Cardiac fibroblast (primary cell): ENCODE results near the gene PSAP.
A peak's percentile ranks its signal among the peaks of the same experiment; 100 is the strongest.

Experiments used
- DNase-seq, 2 donors: peaks; one replicate each; pipeline versions ENCODE4 v3.0.0 to v3.0.0-alpha.2; 2010; ENCODE audit warnings: low read depth in 2 of 2
- H3K4me3 ChIP-seq, 2 donors: replicated peaks in 1 of 2; 1 replicate in 1 of 2; 2 replicates in 1 of 2; pipeline ENCODE4 v1.5.1; 2011; ENCODE audit warnings: low read depth in 2 of 2, low read length in 2 of 2, mild to moderate bottlenecking in 2 of 2, moderate library complexity in 1 of 2
- TF ChIP-seq, protein P1 (sequence below): IDR thresholded peaks from one replicate; pipeline ENCODE4 v1.5.1; 2011; ENCODE audit warnings: low read depth, mild to moderate bottlenecking, low read length, inconsistent platforms

The PSAP gene

DNA sequence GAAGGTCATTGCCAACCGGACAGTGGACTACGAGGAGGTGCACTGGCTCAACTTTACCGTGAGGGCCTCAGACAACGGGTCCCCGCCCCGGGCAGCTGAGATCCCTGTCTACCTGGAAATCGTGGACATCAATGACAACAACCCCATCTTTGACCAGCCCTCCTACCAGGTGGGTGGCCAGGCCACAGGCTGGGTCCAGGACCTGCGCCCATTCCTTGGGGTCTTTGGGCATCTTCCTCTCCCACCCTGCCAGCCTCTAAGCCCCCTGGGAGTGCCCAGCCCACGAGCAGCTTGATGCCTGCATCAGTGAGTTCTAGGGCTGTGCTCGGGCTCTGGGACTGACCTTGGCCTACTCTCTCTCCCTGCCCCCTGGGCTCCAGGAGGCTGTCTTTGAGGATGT, 51.9 kb downstream of the PSAP start:
- no peak for DNase-seq
- TF ChIP-seq, protein P1, sequence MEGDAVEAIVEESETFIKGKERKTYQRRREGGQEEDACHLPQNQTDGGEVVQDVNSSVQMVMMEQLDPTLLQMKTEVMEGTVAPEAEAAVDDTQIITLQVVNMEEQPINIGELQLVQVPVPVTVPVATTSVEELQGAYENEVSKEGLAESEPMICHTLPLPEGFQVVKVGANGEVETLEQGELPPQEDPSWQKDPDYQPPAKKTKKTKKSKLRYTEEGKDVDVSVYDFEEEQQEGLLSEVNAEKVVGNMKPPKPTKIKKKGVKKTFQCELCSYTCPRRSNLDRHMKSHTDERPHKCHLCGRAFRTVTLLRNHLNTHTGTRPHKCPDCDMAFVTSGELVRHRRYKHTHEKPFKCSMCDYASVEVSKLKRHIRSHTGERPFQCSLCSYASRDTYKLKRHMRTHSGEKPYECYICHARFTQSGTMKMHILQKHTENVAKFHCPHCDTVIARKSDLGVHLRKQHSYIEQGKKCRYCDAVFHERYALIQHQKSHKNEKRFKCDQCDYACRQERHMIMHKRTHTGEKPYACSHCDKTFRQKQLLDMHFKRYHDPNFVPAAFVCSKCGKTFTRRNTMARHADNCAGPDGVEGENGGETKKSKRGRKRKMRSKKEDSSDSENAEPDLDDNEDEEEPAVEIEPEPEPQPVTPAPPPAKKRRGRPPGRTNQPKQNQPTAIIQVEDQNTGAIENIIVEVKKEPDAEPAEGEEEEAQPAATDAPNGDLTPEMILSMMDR = no peak

DNA sequence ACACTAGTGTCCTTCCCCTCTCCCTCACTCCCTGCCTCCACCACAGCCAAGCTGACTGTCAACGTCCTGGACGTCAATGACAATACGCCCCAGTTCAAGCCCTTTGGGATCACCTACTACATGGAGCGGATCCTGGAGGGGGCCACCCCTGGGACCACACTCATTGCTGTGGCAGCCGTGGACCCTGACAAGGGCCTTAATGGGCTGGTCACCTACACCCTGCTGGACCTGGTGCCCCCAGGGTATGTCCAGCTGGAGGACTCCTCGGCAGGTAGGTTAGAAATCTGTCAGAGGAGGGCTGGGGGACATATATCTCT, 52.8 kb downstream of the PSAP start:
- TF ChIP-seq, protein P1 = no peak
- no peak for DNase-seq
- H3K4me3 ChIP-seq = no peak overlapping the region

More for the DNA sequence above, 51.9 kb downstream of the PSAP start:
- H3K4me3 ChIP-seq = no peak overlapping the region

DNA sequence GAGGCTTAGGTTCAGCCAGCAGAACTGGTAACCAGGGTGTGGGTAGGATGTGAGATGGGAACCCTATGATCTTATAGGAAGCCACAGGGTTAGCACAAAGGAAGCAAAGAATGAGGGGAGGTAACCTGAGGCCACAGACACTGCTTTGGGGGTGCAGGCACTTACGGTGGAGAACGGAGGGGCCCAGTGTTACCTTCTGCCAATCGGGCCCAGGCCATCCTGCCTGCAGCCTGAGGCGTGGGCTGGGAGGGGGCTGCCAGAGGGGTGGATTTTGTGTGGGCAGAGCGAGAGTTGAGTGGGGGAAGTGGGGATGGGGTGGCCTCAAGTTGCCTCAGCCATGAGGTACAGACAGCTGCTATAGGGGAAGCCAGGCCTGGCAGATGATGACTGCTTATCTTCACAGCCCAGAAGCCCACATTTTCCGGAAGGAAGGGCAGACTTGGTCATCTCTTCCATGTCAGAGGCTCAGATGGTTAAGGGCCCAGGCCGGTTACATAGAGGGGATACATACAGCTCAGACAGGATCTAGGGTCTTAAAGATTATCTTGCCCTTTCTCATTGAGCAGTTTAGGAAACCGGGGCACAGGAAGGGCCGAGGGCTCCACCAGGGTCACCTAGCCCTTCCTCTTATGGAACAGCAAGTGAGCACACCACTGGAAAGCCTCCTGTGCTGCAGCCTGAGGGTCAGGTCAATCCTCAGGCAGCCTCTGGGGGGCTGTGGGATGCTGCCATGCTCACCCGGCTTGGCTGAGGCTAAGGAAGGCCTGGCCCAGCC, 53.3 kb downstream of the PSAP start:
- no peak for DNase-seq
- TF ChIP-seq, protein P1 = no peak
- H3K4me3 ChIP-seq = no peak overlapping the region

DNA sequence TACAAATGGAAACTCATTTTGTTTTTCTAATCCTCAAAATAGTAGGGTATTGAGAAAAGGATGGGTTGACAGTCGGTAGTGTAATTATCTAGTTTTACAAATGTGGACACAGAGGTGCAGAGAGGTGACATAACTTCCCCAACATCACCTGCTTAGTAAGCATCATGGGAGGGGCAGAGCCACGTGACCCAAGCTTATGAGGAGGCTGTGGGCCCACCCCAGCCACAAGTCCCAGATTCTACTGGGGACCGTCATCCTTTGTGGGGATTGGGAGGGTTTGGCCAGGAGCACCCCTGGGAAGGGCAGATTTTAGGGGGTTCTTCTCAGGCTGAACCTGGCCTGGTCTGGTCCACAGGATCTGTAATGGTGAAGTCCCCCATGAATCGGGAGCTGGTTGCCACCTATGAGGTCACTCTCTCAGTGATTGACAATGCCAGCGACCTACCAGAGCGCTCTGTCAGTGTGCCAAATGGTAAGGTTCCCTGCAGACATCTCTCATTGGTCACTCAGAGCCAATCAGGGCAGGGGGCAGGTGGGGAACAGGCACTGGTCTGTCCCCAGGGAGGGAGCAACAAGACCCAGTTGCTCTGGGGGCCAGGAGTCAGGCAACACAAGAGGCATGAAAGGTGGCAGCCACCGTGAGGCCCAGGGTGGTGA, 54.2 kb downstream of the PSAP start:
- H3K4me3 ChIP-seq = no peak overlapping the region
- TF ChIP-seq, protein P1 = no peak
- no peak for DNase-seq

DNA sequence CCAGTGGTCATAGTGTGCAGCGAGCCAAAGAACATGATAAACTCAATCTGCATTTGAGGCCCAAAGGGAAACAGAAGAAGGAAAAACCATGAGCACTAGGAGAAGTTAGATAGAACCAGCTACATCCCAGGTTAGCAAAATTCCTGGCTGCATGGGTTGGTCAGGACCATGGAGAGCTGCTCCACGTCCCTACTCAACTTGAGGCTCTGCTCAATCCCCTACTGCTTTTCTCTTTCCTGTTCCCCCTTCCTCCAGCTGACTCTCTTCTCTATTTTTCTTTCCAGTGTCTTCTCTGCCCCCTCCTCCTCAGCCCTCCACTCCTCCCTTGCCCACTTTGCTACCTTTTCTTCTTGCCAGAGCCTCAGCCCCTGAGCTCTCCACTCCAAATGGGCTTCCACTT, 55.8 kb downstream of the PSAP start:
- DNase-seq = peak; percentile 37 to 38
- H3K4me3 ChIP-seq = no peak overlapping the region
- TF ChIP-seq, protein P1 = no peak

DNA sequence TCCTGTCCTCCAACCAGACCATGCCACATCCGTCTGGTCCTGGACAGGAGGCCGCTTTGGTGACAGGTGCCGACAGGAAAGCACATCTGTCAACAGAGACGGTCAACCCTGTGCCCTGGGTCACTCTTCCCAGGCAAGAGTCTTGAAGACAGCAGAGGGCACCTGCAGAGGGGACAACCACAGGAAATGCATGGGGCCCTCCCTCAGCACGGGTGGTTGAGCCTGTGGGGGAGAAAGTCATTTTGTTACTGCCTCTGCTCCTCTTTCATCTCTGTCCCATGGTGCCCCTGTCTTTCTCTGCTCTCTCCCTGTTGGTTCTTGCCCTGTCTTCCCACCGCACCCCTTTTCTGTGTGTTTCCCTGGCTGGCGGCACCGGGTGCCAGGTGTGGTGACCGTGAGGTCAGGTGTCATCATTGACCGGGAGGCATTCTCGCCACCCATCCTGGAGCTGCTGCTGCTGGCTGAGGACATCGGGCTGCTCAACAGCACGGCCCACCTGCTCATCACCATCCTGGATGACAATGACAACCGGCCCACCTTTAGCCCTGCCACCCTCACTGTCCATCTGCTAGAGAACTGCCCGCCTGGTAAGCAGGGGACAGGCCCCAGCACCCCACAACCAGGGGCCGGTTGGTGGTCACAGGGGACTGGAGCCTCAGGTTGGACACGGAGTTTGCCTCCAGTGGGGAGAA, 60.2 kb downstream of the PSAP start:
- DNase-seq = no peak
- TF ChIP-seq, protein P1 = no peak
- H3K4me3 ChIP-seq = no peak overlapping the region
